Sciatic nerve (tissue), 2 donors: Measurements from ENCODE around the gene USH2A. TPM values are rescaled to one million over a fixed set of nuclear protein-coding genes. Genes with fewer than 3 reads are reported as not detected.
"Not testable (repeated sequence)": the region's sequence is repeated elsewhere in the genome, so short reads cannot be mapped to it uniquely, and the experiment has no call there.

ENCODE experiments used
- ATAC-seq: fragments of 200-7000 bp; cut with Tn5 transposase; one replicate; pipeline ENCODE4 v1.9.1; 2020; ENCODE audit warnings: mild to moderate bottlenecking, moderate library complexity
- DNase-seq: peaks from one replicate; pipeline ENCODE4 v3.0.0-alpha.2; 2020; ENCODE audit warnings: low spot score
- intact Hi-C: fragments of 100-400 bp; cut with DNase I; formaldehyde crosslinking; loops from one replicate; pipeline ENCODE4 v1.14.2; 2022
- total RNA-seq: library from RNA; stranded (reverse); fragmentation: NEBNext Ultra II Directional; extraction: Animal tissue kit (Norgen Biotek cat#: 25700); gene quantifications from one replicate; pipeline ENCODE4 v1.2.1, GENCODE V29; 2021
- donor health status: DM: no; HTN: no; CAD: no.
- donor health status: DM: no; HTN: no; CAD: no.

Gene USH2A
- total RNA-seq, 1 donor from 2014 or later: 0.04 TPM

GRCh38 chr1:216020743-216021345 is 402.4 kb downstream of the USH2A start:
- ATAC-seq (no peak), DNase-seq (no peak)
- intact Hi-C loops: no loop called here

GRCh38 chr1:216015116-216015515 is 408.1 kb downstream of the USH2A start:
- intact Hi-C loops: no loop called here
- no peak for ATAC-seq
- DNase-seq: no peak

- no peak for DNase-seq
- intact Hi-C loops: no loop called here
- ATAC-seq: no peak
These were observed 409.2 kb downstream of the USH2A start for GRCh38 chr1:216014086-216014485.

- DNase-seq, ATAC-seq, intact Hi-C loops: not testable (repeated sequence)
These were observed 413.8 kb downstream of the USH2A start for GRCh38 chr1:216009456-216009855.

GRCh38 chr1:216005916-216006315 is 417.3 kb downstream of the USH2A start:
- intact Hi-C loops: no loop called here
- no peak for ATAC-seq

GRCh38 chr1:215992620-215993019 is 430.6 kb downstream of the USH2A start:
- DNase-seq (no peak), ATAC-seq (no peak)
- intact Hi-C loops: no loop called here

More at GRCh38 chr1:216005916-216006315, 417.3 kb downstream of the USH2A start:
- no peak for DNase-seq

GRCh38 chr1:215987092-215987875 is 436.0 kb downstream of the USH2A start:
- no peak for DNase-seq
- no peak for ATAC-seq
- intact Hi-C loops: no loop called here

GRCh38 chr1:215986401-215986800 is 436.8 kb downstream of the USH2A start:
- intact Hi-C loops: no loop called here
- ATAC-seq (no peak), DNase-seq (no peak)

- ATAC-seq: no peak
- no peak for DNase-seq
- intact Hi-C loops: no loop called here
These were observed 439.6 kb downstream of the USH2A start for GRCh38 chr1:215983680-215984079.

- DNase-seq (no peak), ATAC-seq (no peak)
- intact Hi-C loops: no loop called here
These were observed 451.3 kb downstream of the USH2A start for GRCh38 chr1:215971793-215972441.

- no peak for DNase-seq
- ATAC-seq: no peak
- intact Hi-C loops: no loop called here
These were observed 452.8 kb downstream of the USH2A start for GRCh38 chr1:215970406-215970805.

- intact Hi-C loops: no loop called here
- ATAC-seq (no peak), DNase-seq (no peak)
These were observed 459.6 kb downstream of the USH2A start for GRCh38 chr1:215963621-215964020.

GRCh38 chr1:215963040-215963439 is 460.2 kb downstream of the USH2A start:
- no peak for ATAC-seq
- intact Hi-C loops: no loop called here
- no peak for DNase-seq

- ATAC-seq (no peak), DNase-seq (no peak)
- intact Hi-C loops: no loop called here
These were observed 464.4 kb downstream of the USH2A start for GRCh38 chr1:215958841-215959240.

- intact Hi-C loops: no loop called here
- DNase-seq (no peak), ATAC-seq (no peak)
These were observed 465.6 kb downstream of the USH2A start for GRCh38 chr1:215957663-215958062.

- DNase-seq: no peak
- ATAC-seq: no peak
- intact Hi-C loops: no loop called here
These were observed 490.7 kb downstream of the USH2A start for GRCh38 chr1:215932558-215932957.

- ATAC-seq (no peak), DNase-seq (no peak)
- intact Hi-C loops: no loop called here
These were observed 496.6 kb downstream of the USH2A start for GRCh38 chr1:215926670-215927069.

- intact Hi-C loops: no loop called here
- ATAC-seq: no peak
These were observed 500.0 kb downstream of the USH2A start for GRCh38 chr1:215923129-215923824.

GRCh38 chr1:215911406-215911968 is 511.8 kb downstream of the USH2A start:
- DNase-seq (no peak), ATAC-seq (no peak)
- intact Hi-C loops: no loop called here

More at GRCh38 chr1:215923129-215923824, 500.0 kb downstream of the USH2A start:
- no peak for DNase-seq
